NCI-H524 treated with DMSO at 0.1 percent for 48 hours (cell line): ENCODE measurements around the gene FGD1.

Source experiments
- DNase-seq: peaks from one replicate; lab custom pipeline; 2025; lab: John Stamatoyannopoulos, UW

FGD1 gene

DNA sequence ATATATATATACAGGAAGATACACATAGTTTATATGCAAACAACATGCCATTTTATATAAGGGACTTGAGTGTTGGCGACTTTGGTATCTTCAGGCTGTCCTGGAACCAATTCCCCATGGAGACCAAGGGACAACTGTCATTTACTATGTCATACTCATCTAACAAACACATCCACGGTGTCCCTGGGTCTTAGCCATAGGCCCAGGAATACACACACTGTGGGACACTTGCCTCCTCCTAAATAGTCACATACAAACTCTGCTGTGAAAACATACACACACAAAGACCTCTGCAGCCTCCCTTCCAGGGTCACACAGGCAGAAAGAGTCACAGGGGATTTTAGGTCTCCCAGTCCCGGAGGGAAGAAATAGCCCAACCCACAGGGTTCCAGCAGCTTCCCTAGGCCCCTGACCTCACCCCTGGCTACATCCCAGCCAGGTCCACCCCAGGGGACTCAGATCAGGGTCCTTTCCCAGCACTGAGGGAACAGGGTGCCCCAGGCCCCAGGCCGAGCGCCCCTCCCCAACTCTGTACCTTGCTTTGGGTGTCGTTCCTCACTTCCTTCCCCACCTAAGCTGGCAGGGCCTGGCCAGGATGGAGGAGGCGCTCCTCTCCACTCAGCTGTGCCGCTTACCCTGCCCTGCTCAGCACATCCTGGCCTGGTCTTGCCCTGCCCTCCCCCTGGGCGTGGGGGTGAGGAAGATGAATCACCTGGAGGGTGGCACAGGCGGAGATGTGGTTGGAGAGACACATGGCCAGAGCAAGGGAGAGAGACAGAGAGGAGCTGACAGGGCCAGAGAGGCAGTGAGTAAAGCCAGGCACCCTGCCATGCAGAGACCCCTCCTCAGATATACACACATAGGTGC, 21.8 kb downstream of the FGD1 start:
- DNase-seq: no peak

DNA sequence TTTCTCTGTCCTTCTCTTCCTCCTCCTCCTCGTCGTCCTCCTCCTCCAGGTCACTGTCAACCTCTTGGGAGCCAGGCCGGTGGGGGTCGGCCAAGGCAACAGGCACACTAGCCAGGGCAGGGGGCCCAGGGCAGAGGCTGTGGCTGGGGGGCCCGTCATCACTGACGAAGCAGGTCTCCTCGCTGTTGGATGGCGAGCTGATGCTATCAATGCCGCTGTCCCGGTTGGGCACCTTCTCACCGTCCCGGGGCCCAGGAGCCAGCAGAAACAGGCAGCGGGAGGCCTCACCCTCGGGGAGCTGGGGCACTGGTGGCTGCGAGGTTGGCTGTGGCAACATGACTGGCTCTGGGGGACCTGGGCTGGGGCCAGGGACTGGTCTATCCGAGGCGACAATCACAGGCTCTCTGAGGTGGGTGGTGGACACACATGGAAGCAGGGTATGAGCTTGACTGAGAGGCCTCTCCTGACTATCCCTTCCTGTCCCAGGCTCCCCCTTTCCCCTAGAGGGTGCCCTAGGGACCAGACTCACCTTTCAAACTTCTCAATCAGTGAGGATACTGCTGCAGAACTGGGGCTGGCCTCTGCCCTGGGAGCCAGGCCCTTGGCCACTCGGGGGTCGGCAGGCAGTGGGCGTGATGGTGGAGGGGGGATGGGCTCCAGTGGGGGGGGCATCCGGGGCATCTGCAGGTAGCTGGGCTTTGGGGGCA, 25.8 kb downstream of the FGD1 start:
- no peak for DNase-seq

DNA sequence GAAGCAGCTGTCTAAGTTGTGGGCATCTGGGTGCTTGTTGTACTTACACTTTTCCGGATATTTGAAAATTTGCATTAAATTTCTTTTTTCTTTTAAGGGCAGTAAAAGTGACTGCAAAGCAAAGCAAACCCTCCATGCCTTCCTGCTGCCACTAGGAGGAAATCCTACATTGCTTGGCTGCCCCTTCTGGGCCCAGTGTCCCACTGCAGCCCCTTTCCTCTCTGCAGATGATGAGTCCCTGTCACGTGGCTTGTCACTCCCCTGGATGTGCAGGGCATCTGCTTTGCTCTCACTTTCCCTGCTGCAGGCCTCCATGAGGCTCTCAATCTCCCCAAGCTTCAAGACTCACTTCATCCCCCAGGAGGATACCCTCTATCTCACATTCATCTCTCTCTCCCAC, 43.1 kb downstream of the FGD1 start:
- peak; percentile 20 for DNase-seq

DNA sequence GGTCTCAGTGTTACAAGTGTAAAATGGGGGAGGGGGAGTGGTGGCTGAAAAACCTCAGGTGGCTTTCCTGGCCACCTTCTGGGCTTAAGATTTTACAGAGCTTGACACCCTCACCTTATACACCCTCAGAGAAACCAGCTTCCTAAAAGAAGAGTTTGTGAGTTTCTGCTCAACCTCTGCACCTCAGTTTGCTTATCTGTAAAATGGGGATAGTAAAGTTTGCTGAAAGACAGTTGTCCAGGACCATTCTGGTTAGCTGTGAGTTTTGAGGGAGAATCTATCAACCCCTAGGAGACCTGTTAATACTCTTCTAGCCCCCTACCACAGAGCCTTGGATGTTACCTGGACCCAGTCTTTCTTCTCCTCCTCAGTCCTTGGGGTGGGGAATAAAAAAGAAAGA, 46.1 kb downstream of the FGD1 start:
- DNase-seq: no peak

DNA sequence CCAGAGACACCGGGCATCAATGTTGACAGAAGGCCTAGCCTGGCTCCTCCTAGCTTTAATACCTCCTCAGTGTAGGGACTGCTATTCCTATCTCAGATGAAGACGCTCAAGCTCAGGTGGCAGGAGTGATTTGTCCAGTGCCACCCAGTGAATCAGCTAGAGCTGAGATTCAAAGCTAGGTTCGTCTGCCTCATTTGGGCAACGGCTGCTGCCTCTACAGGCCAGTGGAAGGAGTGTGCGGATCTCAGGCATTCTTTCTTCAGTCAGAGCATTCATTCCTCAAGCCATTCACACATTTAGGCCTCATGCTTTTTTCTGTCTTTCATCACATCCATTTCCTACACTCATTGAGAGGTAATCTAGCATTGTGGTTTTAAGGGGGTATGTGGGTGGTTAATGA, 48.6 kb downstream of the FGD1 start:
- no peak for DNase-seq

DNA sequence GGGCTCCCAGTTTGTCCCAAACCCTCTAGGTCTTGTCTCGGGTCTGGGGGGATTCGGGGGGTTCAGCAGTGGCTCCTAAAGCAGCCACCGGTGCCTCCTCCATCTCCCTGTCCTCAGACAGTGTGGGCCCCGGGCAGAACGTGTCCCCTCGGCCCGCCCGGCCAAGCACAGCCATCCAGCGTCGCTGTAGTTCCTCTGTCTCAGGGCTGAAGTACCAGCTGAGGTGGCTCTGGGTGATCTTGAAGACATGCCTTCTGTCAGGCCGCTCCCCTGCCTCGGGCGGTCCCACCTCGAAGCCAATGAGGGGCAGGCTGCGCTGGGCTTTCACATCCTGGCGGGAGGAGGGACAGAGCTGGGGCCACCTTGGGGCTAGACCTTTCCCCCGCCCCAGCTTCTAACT, 50.0 kb downstream of the FGD1 start:
- DNase-seq: no peak

DNA sequence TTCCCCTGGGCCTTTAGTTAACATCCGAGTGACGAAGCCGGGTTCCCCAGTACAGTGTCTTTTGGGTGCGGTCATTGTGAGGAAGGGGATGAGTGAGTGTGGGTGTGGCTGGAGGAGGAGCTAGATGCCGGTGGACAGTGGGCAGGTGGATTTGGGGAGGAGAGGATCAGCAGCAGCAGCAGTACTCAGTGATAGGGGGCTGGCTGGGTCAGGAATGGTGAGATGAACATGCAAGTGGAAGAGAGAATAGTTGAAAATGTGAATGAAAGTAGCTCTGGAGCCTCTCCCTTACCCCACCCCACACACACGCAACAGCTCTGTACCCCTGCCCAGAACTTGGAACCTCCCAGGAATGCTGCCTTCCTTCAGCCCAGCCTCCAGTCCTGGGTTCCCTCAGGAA, 51.3 kb downstream of the FGD1 start:
- DNase-seq: no peak

DNA sequence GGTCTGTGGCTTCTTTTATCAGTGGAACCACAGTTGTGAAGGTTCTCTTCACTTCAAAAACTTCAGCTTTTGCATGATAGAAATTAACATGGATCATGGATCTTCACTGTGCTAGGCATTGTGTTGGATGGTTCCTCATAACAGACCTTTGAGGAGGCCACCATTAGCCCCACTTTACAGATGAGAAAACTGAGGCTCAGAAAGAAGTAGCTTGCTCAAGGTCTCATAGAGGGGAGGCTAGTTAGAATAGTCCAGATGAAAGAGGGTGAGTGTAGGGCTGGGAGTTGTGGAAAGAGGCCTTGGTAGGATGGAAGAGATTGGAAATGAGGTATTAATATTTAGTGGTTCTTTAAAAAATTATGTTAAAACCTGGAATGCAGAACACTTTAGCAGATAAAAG, 53.2 kb downstream of the FGD1 start:
- DNase-seq: no peak

DNA sequence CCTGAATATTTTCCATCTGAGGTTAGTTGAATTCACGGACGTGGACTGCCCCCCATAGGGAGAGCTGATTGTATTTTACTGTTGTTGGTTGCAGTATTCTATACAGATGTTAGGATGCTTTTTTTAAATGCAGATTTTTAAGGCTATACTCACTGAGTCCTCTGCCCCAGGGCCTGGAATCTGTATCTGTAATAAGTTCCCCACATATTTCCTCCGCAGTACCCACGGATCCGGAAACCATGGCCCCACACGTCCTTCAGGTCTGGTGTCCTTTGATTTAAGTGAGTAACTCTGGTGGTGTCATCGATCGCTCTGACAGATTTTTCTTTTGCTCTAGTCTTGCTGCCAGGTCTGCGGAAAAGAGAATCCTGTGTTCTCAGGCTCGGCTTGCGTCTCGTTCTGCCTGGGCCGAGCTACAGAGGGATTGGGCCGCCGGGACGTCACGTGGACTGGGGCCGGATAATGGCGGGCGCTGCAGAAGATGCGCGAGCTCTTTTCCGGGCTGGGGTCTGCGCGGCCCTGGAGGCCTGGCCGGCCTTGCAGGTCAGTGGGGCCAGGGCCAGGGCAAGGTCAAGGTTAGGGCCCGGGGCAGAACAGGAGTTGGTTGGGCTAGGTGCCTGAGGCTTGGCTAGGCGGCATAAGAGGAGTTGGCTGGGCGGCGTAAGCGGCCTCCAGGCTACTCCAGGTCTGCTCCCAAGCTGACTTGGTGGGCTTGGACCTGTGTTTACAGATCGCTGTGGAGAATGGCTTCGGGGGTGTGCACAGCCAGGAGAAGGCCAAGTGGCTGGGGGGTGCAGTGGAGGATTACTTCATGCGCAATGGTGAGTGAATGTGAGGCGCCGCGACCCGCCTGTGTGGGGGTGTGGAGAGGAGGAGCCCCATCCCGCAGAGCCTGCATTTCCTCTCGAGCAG, 55.8 kb downstream of the FGD1 start, which contains the start of gene TSR2:
Gene TSR2 (plus strand): TSS at position 445 of the 912 bp plus-strand sequence. CDS start 18 bp downstream, at position 463.
- DNase-seq: peak; percentile 88

DNA sequence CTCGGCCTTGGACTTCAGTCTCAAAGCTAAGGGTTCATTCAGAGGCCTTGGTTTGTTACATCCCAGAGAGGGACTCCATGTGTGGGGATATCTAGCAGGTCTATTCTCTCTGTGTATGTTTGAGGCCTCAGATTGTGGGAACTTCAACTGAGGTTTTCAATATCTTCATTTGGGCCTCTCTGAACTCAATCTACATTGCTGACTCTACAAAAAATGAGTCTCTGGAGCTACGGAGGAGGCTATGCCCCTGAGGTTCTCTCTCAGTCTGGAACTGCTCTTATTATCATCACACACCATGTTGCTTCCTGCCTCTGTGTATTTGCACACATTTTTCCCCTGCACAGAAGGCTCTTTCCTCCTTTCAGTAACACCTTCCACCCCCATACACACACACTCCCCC, 60.9 kb downstream of the FGD1 start:
- no peak for DNase-seq

DNA sequence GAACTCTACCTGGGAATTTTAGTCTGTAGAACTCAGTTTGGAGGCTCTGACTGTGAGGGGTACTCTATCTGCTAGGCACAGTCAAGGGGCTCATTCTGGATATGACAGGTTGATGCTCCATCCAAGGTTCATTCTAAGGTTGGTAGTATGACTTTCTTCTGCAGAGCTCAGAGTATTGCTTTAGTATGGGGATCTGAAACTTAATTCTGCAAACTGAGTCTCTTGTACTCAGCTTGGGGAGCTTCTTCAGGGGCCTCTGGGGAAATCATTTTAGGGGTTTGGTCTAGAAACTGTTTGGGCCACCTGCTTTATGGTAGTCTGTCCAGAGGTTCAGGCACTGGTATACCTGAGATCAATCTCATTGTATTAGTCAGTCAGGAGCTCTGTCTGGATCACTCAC, 65.5 kb downstream of the FGD1 start:
- no peak for DNase-seq

DNA sequence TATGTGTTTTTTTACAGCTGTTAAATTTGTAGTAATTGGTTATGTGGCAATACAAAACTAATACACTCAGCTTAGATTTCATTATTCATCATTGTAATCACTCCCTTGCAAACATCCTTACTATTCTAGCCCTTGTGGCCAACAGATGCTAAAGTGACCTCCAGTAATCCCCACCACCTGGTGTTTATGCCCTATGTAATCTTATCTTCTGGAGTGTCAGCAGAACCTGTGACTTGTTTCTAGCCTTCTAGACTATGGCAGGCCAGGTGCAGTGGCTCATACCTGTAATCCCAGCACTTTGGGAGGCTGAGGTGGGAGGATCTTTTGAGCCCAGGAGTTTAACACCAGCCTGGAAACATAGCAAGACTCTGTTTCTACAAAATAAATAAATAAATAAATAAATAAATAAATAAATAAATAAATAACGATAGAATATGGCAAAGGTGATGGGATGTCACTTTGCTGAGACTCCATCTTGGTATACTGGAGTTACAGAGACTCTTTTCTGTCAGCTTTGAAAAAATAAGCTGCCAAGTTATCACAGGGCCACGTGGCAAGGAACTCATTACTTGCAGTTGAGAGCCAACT, 68.1 kb downstream of the FGD1 start:
- peak; percentile 85 for DNase-seq

DNA sequence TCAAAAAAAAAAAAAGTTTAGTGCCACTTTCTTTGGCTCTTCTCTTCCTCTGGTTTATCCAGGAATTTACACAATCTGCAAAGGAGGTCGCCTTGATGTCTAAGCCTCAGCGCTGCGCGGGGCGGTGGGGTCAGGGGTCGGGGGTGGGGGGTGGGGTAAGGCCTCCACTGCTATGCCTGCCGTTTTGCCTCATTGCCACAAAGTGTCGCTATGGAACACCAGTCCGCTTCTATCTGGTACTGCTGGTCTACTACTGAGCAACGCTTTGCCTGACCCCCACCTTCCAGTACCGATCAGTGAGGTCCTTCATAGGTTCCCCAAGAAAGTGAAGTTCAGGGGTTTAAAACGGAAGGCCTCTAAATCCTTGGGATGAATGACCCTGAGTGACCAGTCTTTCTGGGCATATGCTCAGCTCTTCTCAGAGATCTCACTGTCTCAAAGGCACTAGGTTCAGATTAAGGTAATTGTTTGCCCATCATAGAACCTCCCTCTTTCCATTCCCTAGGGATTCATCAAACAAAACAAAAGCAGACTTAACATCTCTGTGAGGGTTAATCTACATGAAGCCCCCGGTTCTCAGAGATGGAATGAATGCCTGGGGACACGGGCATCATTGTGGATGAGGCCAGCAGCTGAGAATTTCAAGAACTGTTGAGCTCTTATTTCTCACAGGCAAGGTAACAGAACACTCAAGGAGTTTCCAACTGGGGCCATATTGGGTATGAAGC, 72.7 kb downstream of the FGD1 start:
- no peak for DNase-seq

DNA sequence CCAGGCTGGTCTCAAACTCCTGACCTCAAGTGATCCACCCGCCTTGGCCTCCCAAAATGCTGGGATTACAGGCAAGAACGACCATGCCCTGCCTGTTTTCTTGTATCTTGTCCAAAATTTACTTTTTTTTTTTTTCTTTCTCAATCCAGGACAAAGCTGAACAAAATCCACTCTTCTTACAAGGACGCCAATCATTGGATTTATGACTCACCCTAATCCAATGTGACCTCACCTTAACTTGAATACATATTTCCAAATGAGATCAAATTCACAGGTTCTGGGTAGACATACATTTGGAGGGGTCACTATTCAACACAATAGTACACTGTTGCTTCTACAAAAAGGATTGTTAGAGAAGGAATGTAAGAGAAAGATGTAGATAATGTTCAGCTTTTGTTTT, 73.9 kb downstream of the FGD1 start:
- no peak for DNase-seq

DNA sequence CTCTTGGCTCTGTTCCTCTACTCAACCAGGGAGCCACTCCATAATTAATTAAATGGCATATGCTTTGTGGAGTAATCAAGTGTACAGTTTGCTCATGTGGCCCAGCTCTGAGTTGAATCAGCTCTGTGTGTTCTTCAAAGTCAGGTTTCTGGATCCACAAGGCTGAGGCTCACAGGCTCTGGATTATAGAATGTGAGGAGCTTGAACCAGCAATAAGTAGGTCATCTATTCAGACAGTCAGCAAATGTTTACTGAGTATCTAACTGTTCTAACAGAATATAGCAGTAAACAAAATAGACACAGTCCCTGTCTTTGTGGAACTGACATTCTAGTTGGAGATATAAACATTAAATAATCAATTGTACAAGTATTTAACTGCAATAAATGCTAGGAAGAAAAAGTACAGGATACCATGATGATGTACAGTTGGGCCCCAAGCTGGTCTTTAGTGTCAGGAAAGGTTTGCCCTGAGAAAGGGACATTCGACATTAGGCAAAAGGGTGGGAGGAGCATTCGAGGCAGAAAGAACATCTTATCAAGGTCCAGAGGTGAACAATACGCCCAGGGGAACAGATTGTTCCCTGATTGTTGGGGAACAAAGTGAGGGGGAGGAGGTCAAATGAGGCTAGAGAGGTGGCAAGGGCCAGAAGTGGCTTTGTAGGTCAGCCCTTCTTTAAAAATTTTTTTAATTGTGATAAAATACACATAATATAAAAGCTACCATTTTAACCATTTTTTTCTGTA, 76.3 kb downstream of the FGD1 start:
- DNase-seq: peak; percentile 14

DNA sequence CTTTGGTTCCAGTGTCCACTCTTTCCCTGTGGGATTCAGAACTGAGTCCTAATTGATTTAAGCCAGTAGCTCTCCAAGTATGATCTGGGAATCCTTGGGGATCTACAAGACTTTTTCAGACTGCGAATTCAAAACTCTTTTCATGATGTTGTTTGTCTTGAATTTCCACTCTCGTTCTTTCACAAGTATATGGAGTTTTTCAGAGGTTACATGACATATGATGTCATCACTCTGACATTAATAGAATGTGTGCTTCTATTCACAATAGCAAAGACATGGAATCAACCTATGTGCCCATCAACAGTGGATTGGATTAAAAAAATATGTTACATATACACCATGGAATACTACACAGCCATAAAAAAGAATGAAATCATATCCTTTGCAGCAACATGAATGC, 79.1 kb downstream of the FGD1 start:
- no peak for DNase-seq

DNA sequence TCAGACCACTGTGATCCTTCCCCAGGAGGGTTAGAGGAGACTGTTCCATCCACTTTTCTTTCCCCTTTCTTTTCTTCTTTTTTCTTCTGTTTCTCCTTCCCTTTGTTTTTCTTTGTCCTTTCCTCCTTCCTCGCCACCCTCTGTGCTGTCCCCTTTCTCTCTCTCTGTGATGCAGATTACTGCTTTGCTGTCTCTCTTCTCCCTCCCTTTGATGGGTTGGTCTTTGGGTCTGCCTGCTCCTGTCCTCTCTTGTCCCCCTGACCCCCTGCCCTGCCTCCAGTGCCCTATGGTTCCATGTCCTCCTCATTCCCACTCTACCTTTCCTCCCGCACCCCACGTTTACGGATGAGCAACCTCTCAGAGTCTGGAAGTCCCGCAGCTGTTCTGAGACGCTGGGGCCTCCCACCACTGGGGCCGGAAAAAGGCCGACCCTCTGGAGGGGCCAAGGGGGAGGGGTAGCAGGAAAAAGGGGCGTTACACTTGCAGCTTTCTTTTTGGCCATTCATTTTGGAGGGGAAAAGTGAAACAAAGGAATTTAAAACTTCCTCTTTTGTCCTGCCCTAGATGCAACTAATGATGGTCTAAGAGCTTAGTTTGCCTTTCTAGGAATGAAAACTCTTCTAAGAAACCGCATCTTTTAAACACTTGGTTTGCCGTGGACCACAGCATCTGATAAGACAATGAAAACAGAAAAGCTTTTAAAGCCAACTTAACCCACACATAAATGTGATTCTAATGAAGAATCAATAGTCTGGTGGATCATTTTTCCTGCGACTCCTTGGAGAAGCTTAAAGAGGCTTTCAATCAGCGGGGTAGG, 80.3 kb downstream of the FGD1 start:
- no peak for DNase-seq

DNA sequence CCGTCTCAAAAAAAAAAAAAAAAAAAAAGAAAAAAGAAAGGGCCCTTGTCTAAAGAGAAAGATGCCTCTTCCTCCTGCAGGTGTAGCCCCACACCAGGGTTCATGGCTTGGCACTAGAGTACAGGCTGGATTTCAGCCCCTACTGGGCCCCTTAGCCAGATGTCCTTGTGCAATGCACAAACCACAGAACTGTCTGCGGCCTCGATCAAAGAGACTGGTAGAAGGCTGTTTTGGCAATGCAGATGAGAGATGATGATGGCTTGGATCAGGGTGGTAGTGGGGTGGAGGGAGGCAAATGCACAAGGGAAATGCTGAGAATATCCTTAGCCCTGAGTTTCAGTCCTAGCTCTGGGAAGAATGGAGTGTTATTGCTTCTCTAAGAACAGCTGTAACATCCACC, 82.3 kb downstream of the FGD1 start:
- DNase-seq: no peak

DNA sequence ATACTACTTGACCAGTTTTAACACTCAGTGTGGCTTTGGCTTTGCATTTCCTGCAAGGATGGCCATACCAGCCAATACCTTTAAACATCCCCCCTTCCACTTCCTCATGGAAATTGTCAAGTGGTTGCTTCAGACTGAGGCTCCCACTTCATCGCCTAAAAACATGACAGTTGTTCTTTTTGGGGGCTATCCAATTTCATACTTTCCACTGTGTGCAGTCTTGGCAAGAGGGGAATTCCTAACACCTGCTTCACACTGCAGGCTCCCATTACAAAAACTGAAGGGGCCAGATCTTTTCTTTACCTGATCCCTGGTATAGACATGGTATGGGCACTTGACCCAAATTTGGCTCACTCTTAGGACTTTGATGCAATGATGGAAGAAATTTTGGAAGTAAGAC, 84.3 kb downstream of the FGD1 start:
- DNase-seq: peak; percentile 31

DNA sequence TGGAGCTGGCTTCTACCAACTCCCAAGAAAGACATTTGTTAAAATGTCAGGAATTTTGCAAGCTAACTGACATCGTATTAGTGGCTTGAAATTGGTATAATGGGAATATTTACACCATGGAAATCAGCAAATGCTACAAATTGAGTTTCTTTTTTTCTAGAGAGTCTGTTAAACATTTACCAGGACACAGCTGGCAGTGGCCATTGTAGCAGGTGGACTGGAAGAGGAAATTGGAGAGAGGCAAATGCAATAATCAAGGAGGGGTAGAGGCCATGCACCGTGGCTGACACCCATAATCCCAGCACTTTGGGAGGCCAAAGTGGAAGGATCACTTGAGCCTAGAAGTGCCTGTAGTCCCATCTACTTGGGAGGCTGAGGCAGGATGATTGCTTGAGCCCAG, 88.8 kb downstream of the FGD1 start:
- no peak for DNase-seq
